Activated CD8-positive, alpha-beta T cell treated with anti-CD3 and anti-CD28 coated beads, Interleukin-2, amount 10 ng/mL, durations not matched to agents 7 days and 5 days (primary cell): Measurements from ENCODE around the gene FERMT2. TPM values are rescaled to one million over a fixed set of nuclear protein-coding genes. Genes with fewer than 3 reads are reported as not detected.

ENCODE experiments used
- ATAC-seq: fragments of 150-1000 bp; cut with Tn5 transposase; one replicate; pipeline ENCODE4 v1.10.0; 2021; ENCODE audit warnings: moderate library complexity
- CTCF ChIA-PET: fragments of 350-600 bp; sonication (Branson Sonifier 250); formaldehyde crosslinking; loops from one replicate; lab custom pipeline; 2021; ENCODE audit warnings: antibody characterized with exemption; lab: Charles Lee
- POLR2A ChIA-PET: fragments of 350-600 bp; sonication (Branson Sonifier 250); formaldehyde crosslinking; loops from one replicate; lab custom pipeline; 2021; ENCODE audit warnings: antibody characterized with exemption; lab: Charles Lee
- DNase-seq: peaks from one replicate; pipeline ENCODE4 v3.0.0-alpha.2; 2020
- H3K27ac Mint-ChIP-seq: one replicate; pipeline ENCODE4 v1.8.0; 2021; ENCODE audit warnings: mild to moderate bottlenecking, mixed read lengths
- H3K27me3 Mint-ChIP-seq: one replicate; pipeline ENCODE4 v1.8.0; 2021; ENCODE audit warnings: low read depth, mixed read lengths
- H3K36me3 Mint-ChIP-seq: one replicate; pipeline ENCODE4 v1.8.0; 2021; ENCODE audit warnings: low read depth, mixed read lengths
- H3K4me1 Mint-ChIP-seq: one replicate; pipeline ENCODE4 v1.8.0; 2021; ENCODE audit warnings: low read depth, mixed read lengths
- H3K4me3 Mint-ChIP-seq: one replicate; pipeline ENCODE4 v1.8.0; 2021; ENCODE audit warnings: mild to moderate bottlenecking, mixed read lengths
- H3K9me3 Mint-ChIP-seq: one replicate; pipeline ENCODE4 v1.8.0; 2022; ENCODE audit warnings: mixed read lengths; ENCODE audit not compliant: insufficient read depth
- total RNA-seq, 2 experiments: library from RNA; stranded (reverse); gene quantifications; one replicate each; pipeline ENCODE4 v1.2.3, GENCODE V29; 2021

The FERMT2 gene
- total RNA-seq, 2 experiments from 2014 or later, result not detected

DNA sequence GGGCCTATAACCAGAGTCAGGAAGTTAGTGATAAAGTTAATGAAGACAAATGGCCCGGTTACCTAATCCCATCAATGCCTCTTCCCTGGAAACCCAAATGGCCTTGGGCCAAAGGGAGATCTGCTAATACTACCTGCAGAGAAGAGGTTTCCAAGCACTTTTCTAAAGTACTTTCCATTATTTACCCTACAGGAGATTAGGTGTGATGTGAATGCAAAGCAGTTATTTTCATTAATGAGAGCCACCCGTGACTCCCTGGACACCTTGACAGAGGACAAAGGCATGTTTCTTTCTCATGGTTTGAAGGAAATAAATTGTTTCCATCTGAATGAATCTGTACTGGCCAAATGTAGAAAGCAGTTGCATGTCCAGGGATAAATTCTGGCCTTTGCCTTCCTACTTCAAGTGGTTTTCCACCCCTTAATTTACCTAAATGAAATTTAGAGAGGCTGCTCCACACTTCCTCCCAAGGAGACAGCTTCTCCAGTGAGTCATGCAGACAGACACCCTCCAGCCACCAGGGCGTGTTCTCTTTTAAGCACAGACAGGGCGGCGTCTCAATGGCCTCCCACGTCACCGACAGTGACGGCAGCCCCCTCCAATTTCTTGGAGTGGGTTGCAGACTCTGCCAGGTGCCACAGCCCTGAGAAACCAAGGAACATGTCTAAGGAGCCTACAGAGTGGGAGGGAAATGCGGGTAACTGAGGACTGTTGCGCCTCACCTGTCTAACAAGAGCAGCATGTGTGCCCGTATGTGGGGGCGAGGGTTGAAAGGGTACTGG is 115.5 kb downstream of the FERMT2 start:
- POLR2A ChIA-PET, result no interaction called here

DNA sequence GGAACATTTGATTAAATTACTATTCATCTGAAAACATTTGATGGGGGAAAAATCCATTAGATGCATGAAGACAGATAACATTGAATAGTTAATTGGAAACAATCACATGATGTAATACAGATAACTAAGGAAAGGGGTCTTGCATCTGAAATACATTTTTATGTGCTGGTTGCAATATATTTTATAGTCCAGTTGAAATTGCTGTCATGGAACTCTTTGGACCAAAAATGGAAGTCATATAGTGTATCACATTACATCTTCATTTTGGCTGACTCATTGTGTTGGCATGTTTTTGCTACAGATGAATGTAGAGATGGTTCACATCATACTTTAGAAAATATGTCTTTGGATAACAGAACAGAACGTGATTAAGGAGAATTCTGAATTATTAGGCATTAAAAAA is 116.4 kb downstream of the FERMT2 start:
- POLR2A ChIA-PET, result no interaction called here
- no peak for DNase-seq
- peaks cover 6% of the 10 kb centered on the region for H3K27me3 Mint-ChIP-seq
- no peaks in the 10 kb centered on the region for H3K36me3 Mint-ChIP-seq
- no peak overlapping the region for H3K27ac Mint-ChIP-seq
- no peak for ATAC-seq
- no peaks in the 10 kb centered on the region for H3K4me1 Mint-ChIP-seq
- H3K4me3 Mint-ChIP-seq, result no peak overlapping the region
- CTCF ChIA-PET, result interaction anchor here (1.5 kb wide), 2 partner anchors 14 to 126 kb away, joined by 3 to 5 read pairs; no protein-coding TSS in a partner anchor
- no peaks in the 10 kb centered on the region for H3K9me3 Mint-ChIP-seq

More for the DNA sequence above, 115.5 kb downstream of the FERMT2 start:
- no peak for DNase-seq
- Mint-ChIP-seq H3K4me1 (no peaks in the 10 kb centered on the region), H3K9me3 (no peaks in the 10 kb centered on the region), H3K4me3 (no peak overlapping the region), H3K27ac (no peak overlapping the region), H3K27me3 (peaks cover 5% of the 10 kb centered on the region), H3K36me3 (no peaks in the 10 kb centered on the region)
- no peak for ATAC-seq
- CTCF ChIA-PET, result interaction anchor here (1.5 kb wide), 1 partner anchor 15 kb away, joined by 3 read pairs; no protein-coding TSS in a partner anchor

DNA sequence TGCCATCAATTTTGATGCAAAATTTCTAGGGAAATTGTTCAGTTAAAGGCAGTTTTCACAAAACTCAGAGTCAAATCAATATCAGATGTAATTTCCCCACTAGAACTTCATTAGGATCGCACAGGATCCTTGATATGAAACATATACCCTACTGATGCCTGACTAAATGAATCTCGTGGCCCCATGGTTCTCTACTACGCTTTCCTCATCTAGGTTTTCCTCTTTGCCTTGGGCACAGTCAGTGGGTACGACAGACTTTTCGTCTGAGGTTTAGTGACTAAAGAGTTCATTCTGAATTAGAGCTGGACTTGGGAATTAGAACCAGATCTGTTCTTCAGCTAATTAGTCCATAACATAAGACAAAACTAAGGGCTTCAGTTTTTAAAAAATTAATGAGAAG is 117.0 kb downstream of the FERMT2 start:
- Mint-ChIP-seq H3K4me3 (no peak overlapping the region), H3K27me3 (peaks cover 7% of the 10 kb centered on the region), H3K36me3 (no peaks in the 10 kb centered on the region), H3K27ac (no peak overlapping the region), H3K9me3 (no peaks in the 10 kb centered on the region), H3K4me1 (no peaks in the 10 kb centered on the region)
- CTCF ChIA-PET, result interaction anchor here (1.5 kb wide), 2 partner anchors 14 to 127 kb away, joined by 3 to 5 read pairs; no protein-coding TSS in a partner anchor
- POLR2A ChIA-PET, result no interaction called here
- ATAC-seq (no peak), DNase-seq (no peak)

DNA sequence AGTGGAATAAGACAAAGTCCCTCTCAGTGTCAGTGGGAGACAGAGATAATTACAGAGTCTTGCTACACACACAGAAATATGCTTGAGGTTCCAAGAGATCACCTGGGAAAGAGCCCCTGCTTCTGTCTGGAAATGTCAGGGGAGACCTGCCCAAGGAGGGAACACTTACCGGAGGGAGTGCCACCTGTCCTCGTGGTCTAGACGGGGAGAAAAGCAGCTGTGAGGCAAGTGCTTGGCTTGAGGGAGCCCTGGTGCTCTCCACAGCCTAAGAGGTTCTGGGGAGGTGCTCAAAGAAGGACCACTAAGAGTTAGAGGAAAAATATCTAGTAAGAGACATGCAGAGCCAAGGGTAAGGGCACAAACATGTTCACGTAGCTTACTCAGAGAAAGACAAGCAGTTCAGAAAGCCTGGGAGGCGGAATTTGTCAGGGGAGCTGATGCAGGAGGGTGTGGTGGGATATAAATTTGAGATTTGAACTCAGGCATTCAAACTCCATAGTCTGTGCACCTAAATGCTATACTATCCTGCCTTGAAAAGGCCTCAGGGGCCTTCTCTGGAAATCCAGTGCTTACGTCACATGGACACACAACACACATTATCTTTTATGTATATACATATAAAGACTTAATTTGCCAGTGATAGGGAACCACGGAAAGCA is 121.2 kb downstream of the FERMT2 start:
- ATAC-seq, result no peak
- Mint-ChIP-seq H3K27ac (no peak overlapping the region), H3K27me3 (peaks cover 8% of the 10 kb centered on the region), H3K4me1 (peaks cover 1% of the 10 kb centered on the region), H3K4me3 (no peak overlapping the region), H3K36me3 (no peaks in the 10 kb centered on the region), H3K9me3 (no peaks in the 10 kb centered on the region)
- ChIA-PET CTCF (interaction anchor here (0.6 to 1.1 kb wide), 2 partner anchors 131 to 359 kb away, joined by 3 to 4 read pairs; no protein-coding TSS in a partner anchor), POLR2A (no interaction called here)
- no peak for DNase-seq

DNA sequence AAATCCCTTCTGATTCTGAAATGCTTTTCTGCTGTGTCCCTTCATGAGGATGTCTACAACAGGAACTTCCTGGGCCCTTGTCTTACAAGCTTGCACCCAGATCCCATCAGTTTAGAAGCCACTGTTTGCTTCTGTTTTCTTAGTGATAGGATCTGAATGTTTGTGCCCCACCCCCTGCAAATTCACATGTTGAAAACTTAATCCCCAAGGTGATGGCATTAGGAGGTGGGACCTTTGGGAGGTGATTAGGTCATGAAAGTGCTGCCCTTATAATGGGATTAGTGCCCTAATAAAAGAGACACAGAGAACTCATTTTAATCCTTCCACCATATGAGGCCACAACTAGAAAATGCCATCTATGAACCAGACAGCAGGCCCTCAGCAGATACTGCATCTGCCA is 123.4 kb downstream of the FERMT2 start:
- CTCF ChIA-PET, result no interaction called here

DNA sequence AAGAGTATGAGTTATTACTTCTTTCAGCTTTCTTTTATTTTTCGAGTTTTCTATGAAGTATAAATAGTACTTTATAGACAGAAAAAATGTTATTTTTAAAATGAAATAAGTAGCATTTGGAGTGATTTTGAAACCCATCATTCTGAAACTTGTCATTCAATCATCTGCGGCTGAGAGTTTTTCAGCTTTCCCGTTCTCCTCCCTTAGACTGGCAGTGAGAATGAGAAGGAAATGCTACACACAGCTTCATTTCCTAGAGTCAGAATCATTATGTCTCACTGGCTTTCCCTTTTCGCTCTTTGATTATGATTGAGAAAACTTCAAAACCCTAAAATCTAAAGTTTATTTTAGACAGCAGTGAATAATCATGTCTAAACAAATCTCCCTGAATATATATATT is 125.8 kb downstream of the FERMT2 start:
- ATAC-seq, result no peak
- Mint-ChIP-seq H3K4me1 (peaks cover 1% of the 10 kb centered on the region), H3K27ac (no peak overlapping the region), H3K9me3 (no peaks in the 10 kb centered on the region), H3K27me3 (peaks cover 9% of the 10 kb centered on the region), H3K36me3 (no peaks in the 10 kb centered on the region), H3K4me3 (no peak overlapping the region)
- DNase-seq, result no peak
- ChIA-PET CTCF (interaction anchor here (0.8 to 3.6 kb wide), 7 partner anchors 21 to 481 kb away, joined by 3 to 35 read pairs (median 3); no protein-coding TSS in a partner anchor), POLR2A (no interaction called here)

More for the DNA sequence above, 123.4 kb downstream of the FERMT2 start:
- ATAC-seq (no peak), DNase-seq (no peak)
- POLR2A ChIA-PET, result no interaction called here
- Mint-ChIP-seq H3K27me3 (peaks cover 11% of the 10 kb centered on the region), H3K9me3 (no peaks in the 10 kb centered on the region), H3K4me1 (peaks cover 1% of the 10 kb centered on the region), H3K4me3 (no peak overlapping the region), H3K27ac (no peak overlapping the region), H3K36me3 (no peaks in the 10 kb centered on the region)

DNA sequence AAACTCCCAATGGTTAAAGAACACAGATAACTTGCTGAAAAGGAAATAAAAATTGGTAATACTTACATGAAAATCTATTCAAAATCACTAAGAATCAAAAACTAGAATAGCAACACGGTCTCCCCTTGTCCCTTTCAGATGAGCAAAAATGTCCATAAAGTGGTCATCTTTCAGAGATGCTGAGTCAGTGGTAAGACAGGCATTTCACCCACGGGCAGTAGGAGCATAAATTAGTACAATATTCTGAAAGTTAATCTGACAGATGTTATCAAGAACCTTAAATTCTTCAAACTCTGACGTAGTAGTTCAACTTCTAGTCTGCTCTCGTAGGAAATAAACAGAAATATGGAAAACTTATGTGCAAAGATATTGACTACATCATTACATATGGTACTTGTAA is 126.4 kb downstream of the FERMT2 start:
- peaks cover 1% of the 10 kb centered on the region for H3K4me1 Mint-ChIP-seq
- H3K9me3 Mint-ChIP-seq, result no peaks in the 10 kb centered on the region
- H3K27me3 Mint-ChIP-seq, result peaks cover 9% of the 10 kb centered on the region
- CTCF ChIA-PET, result interaction anchor here (0.6 to 3.6 kb wide), 7 partner anchors 129 to 482 kb away, joined by 3 to 35 read pairs (median 3); no protein-coding TSS in a partner anchor
- DNase-seq (no peak), ATAC-seq (no peak)
- no peak overlapping the region for H3K27ac Mint-ChIP-seq
- no peak overlapping the region for H3K4me3 Mint-ChIP-seq
- POLR2A ChIA-PET, result no interaction called here
- H3K36me3 Mint-ChIP-seq, result no peaks in the 10 kb centered on the region

DNA sequence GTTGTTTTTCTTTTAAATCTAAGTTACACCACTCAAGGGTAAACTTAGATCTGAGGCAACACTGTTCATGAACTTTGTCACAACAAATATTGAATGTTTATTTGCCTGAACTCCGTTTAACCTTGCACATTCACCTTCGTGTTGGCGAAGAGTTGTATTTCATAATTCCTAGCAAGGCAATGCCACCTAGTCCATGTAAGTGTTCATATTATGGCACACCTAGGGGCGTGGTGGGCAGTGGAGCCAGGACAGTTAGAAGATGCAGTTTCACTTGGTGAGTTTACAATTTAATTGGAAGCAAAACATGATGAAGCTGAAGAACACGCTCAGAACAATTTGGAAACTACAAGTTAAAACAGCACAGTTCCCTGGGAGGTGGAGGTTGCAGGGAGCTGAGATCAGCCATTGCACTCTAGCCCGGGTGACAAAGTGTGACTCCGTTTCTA is 129.0 kb downstream of the FERMT2 start:
- ChIA-PET POLR2A (no interaction called here), CTCF (interaction anchor here (0.8 to 2.4 kb wide), 3 partner anchors 139 to 484 kb away, joined by 4 to 8 read pairs (median 4); no protein-coding TSS in a partner anchor)
- no peak for ATAC-seq
- H3K27ac Mint-ChIP-seq, result no peak overlapping the region
- peaks cover 10% of the 10 kb centered on the region for H3K27me3 Mint-ChIP-seq
- H3K4me3 Mint-ChIP-seq, result no peak overlapping the region
- no peaks in the 10 kb centered on the region for H3K36me3 Mint-ChIP-seq
- H3K4me1 Mint-ChIP-seq, result no peaks in the 10 kb centered on the region
- H3K9me3 Mint-ChIP-seq, result no peaks in the 10 kb centered on the region
- DNase-seq, result no peak

DNA sequence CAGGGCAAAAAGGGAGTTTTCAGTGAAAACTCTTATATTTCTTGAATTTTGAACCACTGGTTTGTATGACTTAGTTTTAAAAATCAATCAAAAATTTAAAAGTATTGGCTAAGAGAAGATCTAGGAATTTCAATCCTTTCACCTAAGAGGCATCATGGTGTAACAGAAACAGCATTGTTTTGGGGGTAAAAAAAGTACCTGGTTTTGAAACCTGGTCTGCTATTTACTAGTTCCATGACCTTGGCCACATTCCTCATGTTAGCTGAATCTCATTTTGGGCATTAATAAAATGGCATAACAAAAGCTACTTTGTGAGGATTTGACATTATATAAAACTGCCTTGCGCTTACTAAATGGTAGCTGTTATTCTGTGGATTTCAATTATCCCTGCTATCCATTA is 142.7 kb downstream of the FERMT2 start:
- H3K36me3 Mint-ChIP-seq, result no peaks in the 10 kb centered on the region
- POLR2A ChIA-PET, result no interaction called here

More for the DNA sequence above, 142.7 kb downstream of the FERMT2 start:
- DNase-seq (no peak), ATAC-seq (no peak)
- Mint-ChIP-seq H3K4me1 (no peaks in the 10 kb centered on the region), H3K9me3 (no peaks in the 10 kb centered on the region), H3K27me3 (no peaks in the 10 kb centered on the region), H3K4me3 (no peak overlapping the region), H3K27ac (no peak overlapping the region)
- CTCF ChIA-PET, result interaction anchor here (2.5 kb wide), 1 partner anchor 153 kb away, joined by 7 read pairs; no protein-coding TSS in a partner anchor

Other genes starting within 250 kb of the FERMT2 start
- gene PSMC6, start 243.8 kb downstream of the FERMT2 start, total RNA-seq, result 10 to 100 TPM; 85.3 to 88.2 TPM
- gene STYX, start 220.9 kb downstream of the FERMT2 start, total RNA-seq, result 10 to 100 TPM; 19.9 to 21.9 TPM
- 10 to 100 TPM; 14.9 to 16.3 TPM for gene GNPNAT1, start 159.4 kb downstream of the FERMT2 start, total RNA-seq
- gene DDHD1, start 202.3 kb upstream of the FERMT2 start, total RNA-seq, result 10 to 100 TPM; 51.8 to 56.8 TPM